Measurements from ENCODE around the gene MRGPRX1. TPM values are rescaled to one million over a fixed set of nuclear protein-coding genes. Genes with fewer than 3 reads are reported as not detected.

The MRGPRX1 gene
- total and polyA plus RNA-seq, 2 donors (not counting 3 experiments of a cell fraction or from before 2014, with no cell fraction given), result not detected

- no peak overlapping the region for H3K4me2 ChIP-seq (ENCODE audit: insufficient read depth, low read length)
- H3K9me3 ChIP-seq (replicated peaks; ENCODE audit: control insufficient read depth, insufficient read depth, low read length), result no peaks in the 10 kb centered on the region
- H3K79me2 ChIP-seq (ENCODE audit: control insufficient read depth, insufficient read depth, low read length), result no peaks in the 10 kb centered on the region
- TF ChIP-seq CTCF (IDR thresholded peaks at IDR 0.05; ENCODE audit: extremely low read depth in 1 of 2, insufficient read depth in 1 of 2, low read depth in 1 of 2, low read length in 2 of 2) (no peak), EZH2 (IDR thresholded peaks at IDR 0.05; ENCODE audit: borderline replicate concordance, low read depth, low read length, severe bottlenecking) (no peak), POLR2A (IDR thresholded peaks at IDR 0.05; ENCODE audit: low read depth, low read length) (no peak), MYC (IDR thresholded peaks at IDR 0.05; ENCODE audit: low read depth, low read length) (no peak), GATA2 (IDR thresholded peaks at IDR 0.05; ENCODE audit: insufficient read depth, insufficient read length, low read depth, low read length) (no peak), JUN (IDR thresholded peaks at IDR 0.05; ENCODE audit: borderline replicate concordance, insufficient read depth, insufficient read length, low read depth) (no peak), POLR2AphosphoS5 (IDR thresholded peaks at IDR 0.05; ENCODE audit: insufficient read depth, low read depth, low read length) (no peak), MAX (IDR thresholded peaks at IDR 0.05; ENCODE audit: insufficient read depth, insufficient read length) (no peak), FOS (IDR thresholded peaks at IDR 0.05; ENCODE audit: borderline replicate concordance, insufficient read depth, low read length) (no peak)
- no TSS peak for BruUV-seq (replicated peaks)
- intact Hi-C loops (cut with micrococcal nuclease), result no loop called here
- no peak overlapping the region for H2AFZ ChIP-seq (ENCODE audit: low read depth, low read length)
- no peak overlapping the region for H3K4me3 ChIP-seq (replicated peaks in 1 of 3; ENCODE audit: insufficient read depth in 1 of 3, low read depth in 1 of 3, low read length in 3 of 3)
- dilution Hi-C loops (cut with MboI; ENCODE audit: extremely low pct_ligation_motif_present, low sequenced_read_pairs), result no loop called here
- no peaks in the 10 kb centered on the region for H3K36me3 ChIP-seq (ENCODE audit: control insufficient read depth in 2 of 2, extremely low read depth in 1 of 2, insufficient read depth in 2 of 2, low read length in 2 of 2)
- no peak overlapping the region for H3K27ac ChIP-seq (ENCODE audit: insufficient read depth, low read depth, low read length)
- no peaks in the 10 kb centered on the region for H4K20me1 ChIP-seq (replicated peaks; ENCODE audit: control insufficient read depth, extremely low read depth, insufficient read depth, low read length)
- DNase-seq (ENCODE audit: low read depth, low spot score) (no peak), FAIRE-seq (no peak)
- no peaks in the 10 kb centered on the region for H3K9me1 ChIP-seq (replicated peaks; ENCODE audit: control insufficient read depth, extremely low read depth, insufficient read depth, low read length)
- ChIA-PET POLR2A (no interaction called here), CTCF (no interaction called here)
- H3K27me3 ChIP-seq (ENCODE audit: control insufficient read depth in 2 of 2, insufficient read depth in 2 of 2, low read length in 2 of 2), result peaks cover 0 to 18% of the 10 kb centered on the region in 2 experiments
- no peaks in the 10 kb centered on the region for H3K4me1 ChIP-seq (ENCODE audit: control insufficient read depth, extremely low read depth, insufficient read depth, low read length)
- no peak overlapping the region for H3K9ac ChIP-seq (replicated peaks; ENCODE audit: extremely low read depth, insufficient read depth, low read length)
These were observed 3.1 kb downstream of the MRGPRX1 start for GRCh38 chr11:18936002-18936673.

All from endothelial cell of umbilical vein (primary cell).